ENCODE measurements around the gene TMEM62.
"Not testable (repeated sequence)": the region's sequence is repeated elsewhere in the genome, so short reads cannot be mapped to it uniquely, and the experiment has no call there.

Gene TMEM62

GRCh38 chr15:43209059-43209824 is 75.9 kb downstream of the TMEM62 start:
- no peak for DNase-seq (ENCODE audit: low read depth in 2 of 2)

- DNase-seq (ENCODE audit: low read depth in 2 of 2): no peak
Observed at GRCh38 chr15:43210172-43210745, 76.9 kb downstream of the TMEM62 start.

- no peak for DNase-seq (ENCODE audit: low read depth in 2 of 2)
Observed at GRCh38 chr15:43210807-43211206, 77.4 kb downstream of the TMEM62 start.

GRCh38 chr15:43211224-43211735 is 77.9 kb downstream of the TMEM62 start:
- no peak for DNase-seq (ENCODE audit: low read depth in 2 of 2)

GRCh38 chr15:43212299-43212698 is 78.9 kb downstream of the TMEM62 start:
- DNase-seq (ENCODE audit: low read depth in 2 of 2): no peak

- DNase-seq (ENCODE audit: low read depth in 2 of 2): no peak
Observed at GRCh38 chr15:43212951-43213350, 79.6 kb downstream of the TMEM62 start.

GRCh38 chr15:43213466-43213865 is 80.1 kb downstream of the TMEM62 start:
- no peak for DNase-seq (ENCODE audit: low read depth in 2 of 2)

- no peak for DNase-seq (ENCODE audit: low read depth in 2 of 2)
Observed at GRCh38 chr15:43214169-43214568, 80.8 kb downstream of the TMEM62 start.

- no peak for DNase-seq (ENCODE audit: low read depth in 2 of 2)
Observed at GRCh38 chr15:43214592-43215295, 81.4 kb downstream of the TMEM62 start.

- DNase-seq (ENCODE audit: low read depth in 2 of 2): no peak
Observed at GRCh38 chr15:43215961-43216360, 82.6 kb downstream of the TMEM62 start.

- no peak for DNase-seq (ENCODE audit: low read depth in 2 of 2)
Observed at GRCh38 chr15:43218908-43219706, 85.7 kb downstream of the TMEM62 start.

GRCh38 chr15:43219929-43220928 is 86.8 kb downstream of the TMEM62 start:
- no peak for DNase-seq (ENCODE audit: low read depth in 2 of 2)

- no peak for DNase-seq (ENCODE audit: low read depth in 2 of 2)
Observed at GRCh38 chr15:43220991-43221403, 87.6 kb downstream of the TMEM62 start, which contains the start of gene EPB42. Gene EPB42 (minus strand): TSS chr15:43221018. CDS start chr15:43220825, 193 bp downstream.

- no peak for DNase-seq (ENCODE audit: low read depth in 2 of 2)
Observed at GRCh38 chr15:43221422-43221821, 88.0 kb downstream of the TMEM62 start.

GRCh38 chr15:43225201-43225949 is 92.0 kb downstream of the TMEM62 start:
- DNase-seq (ENCODE audit: low read depth in 2 of 2): peak in 1 of 2 donors; percentile 18

- not testable (repeated sequence) for DNase-seq (ENCODE audit: low read depth in 2 of 2)
Observed at GRCh38 chr15:43225950-43226255, 92.5 kb downstream of the TMEM62 start.

- no peak for DNase-seq (ENCODE audit: low read depth in 2 of 2)
Observed at GRCh38 chr15:43226436-43227305, 93.3 kb downstream of the TMEM62 start.

- DNase-seq (ENCODE audit: low read depth in 2 of 2): no peak
Observed at GRCh38 chr15:43229977-43230376, 96.6 kb downstream of the TMEM62 start.

- DNase-seq (ENCODE audit: low read depth in 2 of 2): no peak
Observed at GRCh38 chr15:43230640-43231115, 97.3 kb downstream of the TMEM62 start.

All from activated CD4-positive, alpha-beta T cell treated with anti-CD3 and anti-CD28 coated beads for 24 hours (primary cell).